HepG2 (cell line): ENCODE data around the gene CHTF18. TPM values are rescaled to one million over a fixed set of nuclear protein-coding genes. Genes with fewer than 3 reads are reported as not detected.

ENCODE experiments used
- ATAC-seq: fragments of 200-7000 bp; cut with Tn5 transposase; 3 replicates; pipeline ENCODE4 v1.9.1; 2020; ENCODE audit warnings: mild to moderate bottlenecking, moderate library complexity
- BruUV-seq: library from RNA; stranded (reverse); fragments of 400-500 nt; replicated peaks from 2 replicates; lab custom pipeline; 2021; lab: Mats Ljungman, UMichigan
- CTCF ChIA-PET: fragments of 300-600 bp; formaldehyde crosslinking; extraction: SDS; loops from one replicate; lab custom pipeline; 2021; ENCODE audit warnings: low total read pairs, inconsistent platforms, low intra/inter-chr PET ratio; lab: Yijun Ruan, JAX
- POLR2A ChIA-PET: fragments of 350-600 bp; sonication (Branson Sonifier 250); formaldehyde crosslinking; loops from one replicate; lab custom pipeline; 2020; ENCODE audit warnings: antibody characterized with exemption, inconsistent platforms; lab: Yijun Ruan, JAX
- DNase-seq: peaks from one replicate; pipeline ENCODE4 v3.0.0-alpha.2; 2015; ENCODE audit warnings: low spot score
- FAIRE-seq: peaks from 3 replicates; lab custom pipeline; 2011; peaks lifted over from hg19 to GRCh38; lab: Jason Lieb, UNC
- H2AFZ ChIP-seq: one replicate; pipeline ENCODE4 v1.6.1; 2011; ENCODE audit warnings: low read length, inconsistent platforms
- H3K27ac ChIP-seq: fragments of 300-600 bp; 3 replicates; pipeline ENCODE4 v1.8.0; 2011; ENCODE audit warnings: mixed run types, mild to moderate bottlenecking, mixed read lengths, low read length, inconsistent platforms; ENCODE audit not compliant: insufficient read depth; ENCODE audit errors: extremely low read length
- H3K27me3 ChIP-seq, 2 experiments: fragments of 200-600 bp in 1 of 2; 2 replicates in 1 of 2; 3 replicates in 1 of 2; pipeline versions ENCODE4 v1.6.0 to v1.8.0; 2011; ENCODE audit warnings: low read length in 2 of 2, mild to moderate bottlenecking in 2 of 2, moderate library complexity in 2 of 2, inconsistent platforms in 1 of 2; ENCODE audit not compliant: insufficient read depth in 2 of 2, control insufficient read depth in 1 of 2
- H3K36me3 ChIP-seq, 2 experiments: fragments of 200-600 bp in 1 of 2; replicated peaks in 1 of 2; 2 replicates in 1 of 2; 3 replicates in 1 of 2; pipeline versions ENCODE4 v1.5.1 to v1.8.0; 2011; ENCODE audit warnings: low read length in 2 of 2, inconsistent platforms in 1 of 2; ENCODE audit not compliant: insufficient read depth in 2 of 2, control insufficient read depth in 1 of 2
- H3K4me1 ChIP-seq: 2 replicates; pipeline ENCODE4 v1.5.1; 2012; ENCODE audit warnings: low read length, inconsistent platforms; ENCODE audit not compliant: insufficient read depth
- H3K4me2 ChIP-seq: 2 replicates; pipeline ENCODE4 v1.6.0; 2011; ENCODE audit warnings: low read depth, low read length, inconsistent platforms
- H3K4me3 ChIP-seq, 3 experiments: fragments of 200-600 bp in 1 of 3; sonication (generic), shearing (Covaris generic) in 1 of 3; replicated peaks in 1 of 3; 2 replicates each; pipeline ENCODE4 v1.5.1; 2011 to 2016; ENCODE audit warnings: low read length in 3 of 3, inconsistent platforms in 2 of 3, low read depth in 2 of 3, mild to moderate bottlenecking in 2 of 3, control low read depth in 1 of 3, mixed read lengths in 1 of 3; ENCODE audit not compliant: insufficient read depth in 1 of 3
- H3K79me2 ChIP-seq: one replicate; pipeline ENCODE4 v1.6.1; 2011; ENCODE audit warnings: low read length, inconsistent platforms; ENCODE audit not compliant: insufficient read depth
- H3K9ac ChIP-seq: 2 replicates; pipeline ENCODE4 v1.6.0; 2011; ENCODE audit warnings: mild to moderate bottlenecking, low read depth, low read length, inconsistent platforms; ENCODE audit not compliant: insufficient read depth
- H3K9me3 ChIP-seq: 2 replicates; pipeline ENCODE4 v1.5.1; 2012; ENCODE audit warnings: mild to moderate bottlenecking, low read length
- H4K20me1 ChIP-seq: 2 replicates; pipeline ENCODE4 v1.6.0; 2011; ENCODE audit warnings: inconsistent platforms, mild to moderate bottlenecking, low read length, moderate library complexity; ENCODE audit not compliant: insufficient read depth
- EP300 ChIP-seq, 3 experiments: sonication (generic) in 1 of 3; formaldehyde crosslinking in 1 of 3; IDR thresholded peaks; 2 replicates each; pipeline versions ENCODE4 v1.5.1 to v1.6.1; 2011 to 2020; ENCODE audit warnings: low read depth in 2 of 3, low read length in 2 of 3, borderline replicate concordance in 1 of 3, improper control_type of control experiment in 1 of 3, mild to moderate bottlenecking in 1 of 3, missing genetic modification reagents in 1 of 3, moderate library complexity in 1 of 3
- HNRNPK ChIP-seq: fragments of 200-400 bp; formaldehyde crosslinking; IDR thresholded peaks from 2 replicates; pipeline ENCODE4 v1.6.1; 2018; ENCODE audit warnings: low read length, low read depth, moderate library complexity, mild to moderate bottlenecking; ENCODE audit not compliant: poor library complexity, severe bottlenecking
- SMAD9 ChIP-seq: sonication (generic); formaldehyde crosslinking; IDR thresholded peaks from 2 replicates; pipeline ENCODE4 v1.5.1; 2020; ENCODE audit warnings: mild to moderate bottlenecking, missing genetic modification reagents
- SNAI1 ChIP-seq: sonication (generic); formaldehyde crosslinking; IDR thresholded peaks from 2 replicates; pipeline ENCODE4 v1.5.0; 2020; ENCODE audit warnings: mild to moderate bottlenecking, missing genetic modification reagents, borderline replicate concordance
- SSRP1 ChIP-seq: IDR thresholded peaks from 2 replicates; pipeline ENCODE4 v1.6.1; 2016; ENCODE audit warnings: control low read depth
- ZEB1 ChIP-seq: IDR thresholded peaks from 2 replicates; pipeline ENCODE4 v1.6.1; 2012; ENCODE audit warnings: mild to moderate bottlenecking, low read depth, inconsistent platforms; ENCODE audit not compliant: insufficient replicate concordance
- ZNF432 ChIP-seq: sonication (generic); formaldehyde crosslinking; IDR thresholded peaks from 2 replicates; pipeline ENCODE4 v1.5.0; 2020; ENCODE audit warnings: missing genetic modification reagents, mild to moderate bottlenecking, borderline replicate concordance
- ZNF446 ChIP-seq: sonication (generic); formaldehyde crosslinking; IDR thresholded peaks from 2 replicates; pipeline ENCODE4 v1.5.0; 2020; ENCODE audit warnings: mild to moderate bottlenecking, missing genetic modification reagents
- ZNF510 ChIP-seq: sonication (generic); formaldehyde crosslinking; IDR thresholded peaks from 2 replicates; pipeline ENCODE4 v1.4.0; 2020; ENCODE audit warnings: low read depth, mild to moderate bottlenecking, missing genetic modification reagents
- ZNF761 ChIP-seq: sonication (generic); formaldehyde crosslinking; conservative IDR thresholded peaks from 2 replicates; pipeline ENCODE4 v1.4.0; 2020; ENCODE audit warnings: mild to moderate bottlenecking, missing genetic modification reagents
- ZNF790 ChIP-seq: sonication (generic); formaldehyde crosslinking; IDR thresholded peaks from 2 replicates; pipeline ENCODE4 v1.8.0; 2022; ENCODE audit warnings: missing genetic modification reagents, mild to moderate bottlenecking, borderline replicate concordance
- WGBS: methylation state at CpG from one replicate; pipeline ENCODE4 v1.1.6; 2017; ENCODE audit warnings: low lambda C conversion rate; 5-methylcytosine and 5-hydroxymethylcytosine counted together
- in situ Hi-C: cut with HindIII; loops from 2 replicates; pipeline ENCODE4 v1.10.0; 2017; ENCODE audit warnings: low pct_unique_long_range_greater_than_20kb; ENCODE audit not compliant: extremely low pct_ligation_motif_present
- intact Hi-C: fragments of 100-400 bp; cut with micrococcal nuclease; formaldehyde crosslinking; loops from one replicate; pipeline ENCODE4 v1.10.0; 2022; ENCODE audit not compliant: unreplicated experiment
- polyA plus RNA-seq, 8 experiments: library from polyadenylated mRNA; depleted of rRNA in 3 of 8; stranded (reverse) in 7 of 8; unstranded in 1 of 8; fragments of >200 nt; fragmentation: Illumina TruSeq in 4 of 8; extraction: Trizol in 4 of 8; gene quantifications; 2 replicates each; pipeline versions ENCODE4 v1.2.1 to v1.2.3, GENCODE V29; 2011 to 2016; ENCODE audit warnings: low read depth in 4 of 8, missing spikeins in 1 of 8, mixed read lengths in 1 of 8; ENCODE audit not compliant: insufficient read depth in 1 of 8
- total RNA-seq, 5 experiments: library from RNA; depleted of rRNA; stranded (reverse); fragments of >200 nt; fragmentation: Illumina TruSeq; extraction: Trizol; gene quantifications; 2 replicates each; pipeline ENCODE4 v1.2.3, GENCODE V29; 2016; ENCODE audit warnings: low read depth in 1 of 5
- TF ChIP-seq, protein P1 (sequence below): fragments of 450-650 bp; IDR thresholded peaks from 2 replicates; pipeline ENCODE4 v1.6.1; 2017
- TF ChIP-seq, protein P2 (sequence below): sonication (generic); formaldehyde crosslinking; IDR thresholded peaks from 2 replicates; pipeline ENCODE4 v1.5.0; 2020; ENCODE audit warnings: missing genetic modification reagents, mild to moderate bottlenecking, borderline replicate concordance
- TF ChIP-seq, protein P3 (sequence below): IDR thresholded peaks from 2 replicates; pipeline ENCODE4 v1.6.1; 2016; ENCODE audit warnings: missing compliant biosample characterization, missing genetic modification reagents, borderline replicate concordance
- TF ChIP-seq, protein P4 (sequence below): IDR thresholded peaks from 2 replicates; pipeline ENCODE4 v1.6.1; 2016; ENCODE audit warnings: mild to moderate bottlenecking, missing biosample characterization, missing genetic modification reagents
- TF ChIP-seq, protein P5 (sequence below): sonication (generic); formaldehyde crosslinking; IDR thresholded peaks from 2 replicates; pipeline ENCODE4 v1.5.0; 2020; ENCODE audit warnings: mild to moderate bottlenecking, missing genetic modification reagents, moderate library complexity

Gene CHTF18
- total and polyA plus RNA-seq, 2 of the 13 experiments (the other 11 are each of a cell fraction or from before 2014, with no cell fraction given): 8.6 to 22.9 TPM

DNA sequence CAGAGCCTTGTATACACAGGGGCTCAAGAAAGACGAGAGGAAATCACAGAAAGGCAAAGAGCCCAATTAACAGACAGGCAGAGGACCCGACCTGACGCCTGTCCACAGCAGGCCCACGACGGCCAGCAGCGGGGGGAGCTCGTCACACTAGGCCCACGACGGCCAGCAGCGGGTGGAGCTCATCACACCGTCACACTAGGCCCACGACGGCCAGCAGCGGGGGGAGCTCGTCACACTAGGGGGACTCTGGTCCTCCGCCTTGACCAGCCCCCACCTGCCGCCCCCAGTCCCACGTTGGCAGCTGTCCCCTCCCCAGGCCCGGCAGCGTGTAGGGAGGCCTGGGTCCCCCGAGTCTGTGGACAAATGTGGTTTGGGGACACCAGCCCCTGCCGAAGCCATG is 35.8 kb downstream of the CHTF18 start:
- no peak for ATAC-seq

DNA sequence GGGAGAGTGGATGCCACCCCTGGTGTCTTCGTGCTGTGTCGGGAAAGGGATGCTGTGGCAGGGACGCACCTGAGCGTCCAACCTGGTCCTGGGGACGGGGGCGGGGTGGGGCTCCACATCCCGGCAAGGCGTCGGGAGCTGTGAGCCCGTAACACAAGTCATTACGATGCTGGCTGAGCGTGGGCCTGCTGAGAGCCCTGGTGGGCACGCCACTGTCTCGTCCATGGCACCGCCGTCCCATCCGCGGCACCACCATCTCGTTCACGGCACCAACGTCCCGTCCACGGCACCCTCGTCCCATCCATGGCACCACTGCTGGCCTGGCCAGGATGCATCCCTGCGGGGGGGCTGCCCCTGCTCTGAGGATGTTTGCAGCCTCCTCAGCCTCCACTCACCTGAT is 36.2 kb downstream of the CHTF18 start:
- FAIRE-seq (no peak), ATAC-seq (no peak), DNase-seq (no peak)
- in situ Hi-C loops (loop anchor here (25.0 kb wide), 1 partner anchor 388 kb away; no protein-coding TSS in a partner anchor), intact Hi-C loops (no loop called here)
- Histone ChIP-seq H4K20me1 (no peaks in the 10 kb centered on the region), H3K4me1 (no peaks in the 10 kb centered on the region), H3K27ac (no peak overlapping the region), H3K27me3 (peaks cover 19 to 77% of the 10 kb centered on the region in 2 experiments), H2AFZ (no peak overlapping the region), H3K79me2 (no peaks in the 10 kb centered on the region), H3K9me3 (no peaks in the 10 kb centered on the region), H3K9ac (no peak overlapping the region), H3K4me3 (no peak overlapping the region), H3K36me3 (no peaks in the 10 kb centered on the region), H3K4me2 (no peak overlapping the region)
- WGBS: 40% methylated on average over 6 of the region's 25 CpGs
- ChIA-PET CTCF (no interaction called here), POLR2A (no interaction called here)
- no TSS peak for BruUV-seq
- TF ChIP-seq, protein P1, sequence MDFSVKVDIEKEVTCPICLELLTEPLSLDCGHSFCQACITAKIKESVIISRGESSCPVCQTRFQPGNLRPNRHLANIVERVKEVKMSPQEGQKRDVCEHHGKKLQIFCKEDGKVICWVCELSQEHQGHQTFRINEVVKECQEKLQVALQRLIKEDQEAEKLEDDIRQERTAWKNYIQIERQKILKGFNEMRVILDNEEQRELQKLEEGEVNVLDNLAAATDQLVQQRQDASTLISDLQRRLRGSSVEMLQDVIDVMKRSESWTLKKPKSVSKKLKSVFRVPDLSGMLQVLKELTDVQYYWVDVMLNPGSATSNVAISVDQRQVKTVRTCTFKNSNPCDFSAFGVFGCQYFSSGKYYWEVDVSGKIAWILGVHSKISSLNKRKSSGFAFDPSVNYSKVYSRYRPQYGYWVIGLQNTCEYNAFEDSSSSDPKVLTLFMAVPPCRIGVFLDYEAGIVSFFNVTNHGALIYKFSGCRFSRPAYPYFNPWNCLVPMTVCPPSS: no peak
- TF ChIP-seq, protein P2, sequence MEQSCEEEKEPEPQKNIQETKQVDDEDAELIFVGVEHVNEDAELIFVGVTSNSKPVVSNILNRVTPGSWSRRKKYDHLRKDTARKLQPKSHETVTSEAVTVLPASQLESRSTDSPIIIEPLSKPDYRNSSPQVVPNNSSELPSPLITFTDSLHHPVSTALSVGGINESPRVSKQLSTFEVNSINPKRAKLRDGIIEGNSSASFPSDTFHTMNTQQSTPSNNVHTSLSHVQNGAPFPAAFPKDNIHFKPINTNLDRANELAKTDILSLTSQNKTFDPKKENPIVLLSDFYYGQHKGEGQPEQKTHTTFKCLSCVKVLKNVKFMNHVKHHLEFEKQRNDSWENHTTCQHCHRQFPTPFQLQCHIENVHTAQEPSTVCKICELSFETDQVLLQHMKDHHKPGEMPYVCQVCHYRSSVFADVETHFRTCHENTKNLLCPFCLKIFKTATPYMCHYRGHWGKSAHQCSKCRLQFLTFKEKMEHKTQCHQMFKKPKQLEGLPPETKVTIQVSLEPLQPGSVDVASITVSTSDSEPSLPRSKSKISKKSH (CRISPR knock-in tag): no peak
- TF ChIP-seq SMAD9 (CRISPR knock-in tag) (no peak), ZNF761 (CRISPR knock-in tag) (no peak), ZEB1 (no peak)
- TF ChIP-seq, protein P3, sequence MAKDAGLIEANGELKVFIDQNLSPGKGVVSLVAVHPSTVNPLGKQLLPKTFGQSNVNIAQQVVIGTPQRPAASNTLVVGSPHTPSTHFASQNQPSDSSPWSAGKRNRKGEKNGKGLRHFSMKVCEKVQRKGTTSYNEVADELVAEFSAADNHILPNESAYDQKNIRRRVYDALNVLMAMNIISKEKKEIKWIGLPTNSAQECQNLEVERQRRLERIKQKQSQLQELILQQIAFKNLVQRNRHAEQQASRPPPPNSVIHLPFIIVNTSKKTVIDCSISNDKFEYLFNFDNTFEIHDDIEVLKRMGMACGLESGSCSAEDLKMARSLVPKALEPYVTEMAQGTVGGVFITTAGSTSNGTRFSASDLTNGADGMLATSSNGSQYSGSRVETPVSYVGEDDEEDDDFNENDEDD (CRISPR knock-in tag): no peak
- TF ChIP-seq, protein P4, sequence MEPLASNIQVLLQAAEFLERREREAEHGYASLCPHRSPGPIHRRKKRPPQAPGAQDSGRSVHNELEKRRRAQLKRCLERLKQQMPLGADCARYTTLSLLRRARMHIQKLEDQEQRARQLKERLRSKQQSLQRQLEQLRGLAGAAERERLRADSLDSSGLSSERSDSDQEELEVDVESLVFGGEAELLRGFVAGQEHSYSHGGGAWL (CRISPR knock-in tag): no peak
- TF ChIP-seq, protein P5, sequence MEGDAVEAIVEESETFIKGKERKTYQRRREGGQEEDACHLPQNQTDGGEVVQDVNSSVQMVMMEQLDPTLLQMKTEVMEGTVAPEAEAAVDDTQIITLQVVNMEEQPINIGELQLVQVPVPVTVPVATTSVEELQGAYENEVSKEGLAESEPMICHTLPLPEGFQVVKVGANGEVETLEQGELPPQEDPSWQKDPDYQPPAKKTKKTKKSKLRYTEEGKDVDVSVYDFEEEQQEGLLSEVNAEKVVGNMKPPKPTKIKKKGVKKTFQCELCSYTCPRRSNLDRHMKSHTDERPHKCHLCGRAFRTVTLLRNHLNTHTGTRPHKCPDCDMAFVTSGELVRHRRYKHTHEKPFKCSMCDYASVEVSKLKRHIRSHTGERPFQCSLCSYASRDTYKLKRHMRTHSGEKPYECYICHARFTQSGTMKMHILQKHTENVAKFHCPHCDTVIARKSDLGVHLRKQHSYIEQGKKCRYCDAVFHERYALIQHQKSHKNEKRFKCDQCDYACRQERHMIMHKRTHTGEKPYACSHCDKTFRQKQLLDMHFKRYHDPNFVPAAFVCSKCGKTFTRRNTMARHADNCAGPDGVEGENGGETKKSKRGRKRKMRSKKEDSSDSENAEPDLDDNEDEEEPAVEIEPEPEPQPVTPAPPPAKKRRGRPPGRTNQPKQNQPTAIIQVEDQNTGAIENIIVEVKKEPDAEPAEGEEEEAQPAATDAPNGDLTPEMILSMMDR (CRISPR knock-in tag): no peak

More for the DNA sequence above, 35.8 kb downstream of the CHTF18 start:
- Histone ChIP-seq H2AFZ (no peak overlapping the region), H3K79me2 (no peaks in the 10 kb centered on the region), H3K4me1 (no peaks in the 10 kb centered on the region), H3K27ac (no peak overlapping the region), H3K4me2 (no peak overlapping the region), H3K36me3 (no peaks in the 10 kb centered on the region), H4K20me1 (no peaks in the 10 kb centered on the region), H3K4me3 (no peak overlapping the region), H3K9me3 (no peaks in the 10 kb centered on the region), H3K27me3 (peaks cover 19 to 78% of the 10 kb centered on the region in 2 experiments), H3K9ac (no peak overlapping the region)
- DNase-seq: no peak
- POLR2A ChIA-PET: no interaction called here
- no TSS peak for BruUV-seq
- TF ChIP-seq ZNF790 (CRISPR knock-in tag) (no peak), EP300 (IDR thresholded peaks at IDR 0.05; ENCODE audit: low read depth in 2 of 2, low read length in 2 of 2) (no peak), EP300 (CRISPR knock-in tag; IDR thresholded peaks at IDR 0.05; ENCODE audit: borderline replicate concordance) (no peak), ZNF510 (CRISPR knock-in tag) (no peak), SNAI1 (CRISPR knock-in tag) (no peak), SSRP1 (CRISPR knock-in tag) (no peak), HNRNPK (no peak), ZNF446 (CRISPR knock-in tag) (no peak), ZNF432 (no peak)
- no peak for FAIRE-seq
- intact Hi-C loops (no loop called here), in situ Hi-C loops (loop anchor here (25.0 kb wide), 1 partner anchor 388 kb away; no protein-coding TSS in a partner anchor)
- WGBS: 39% methylated on average over 15 of the region's 22 CpGs
- CTCF ChIA-PET: no interaction called here
